GM21381 (cell line): Measurements from ENCODE around the gene ACTR1A.

Experiments used
- ATAC-seq: cut with Tn5 transposase; IDR thresholded peaks from one replicate; pipeline ENCODE4 v1.9.1; 2021; ENCODE audit warnings: mild to moderate bottlenecking, moderate library complexity; ENCODE audit not compliant: unreplicated experiment

ACTR1A gene

DNA sequence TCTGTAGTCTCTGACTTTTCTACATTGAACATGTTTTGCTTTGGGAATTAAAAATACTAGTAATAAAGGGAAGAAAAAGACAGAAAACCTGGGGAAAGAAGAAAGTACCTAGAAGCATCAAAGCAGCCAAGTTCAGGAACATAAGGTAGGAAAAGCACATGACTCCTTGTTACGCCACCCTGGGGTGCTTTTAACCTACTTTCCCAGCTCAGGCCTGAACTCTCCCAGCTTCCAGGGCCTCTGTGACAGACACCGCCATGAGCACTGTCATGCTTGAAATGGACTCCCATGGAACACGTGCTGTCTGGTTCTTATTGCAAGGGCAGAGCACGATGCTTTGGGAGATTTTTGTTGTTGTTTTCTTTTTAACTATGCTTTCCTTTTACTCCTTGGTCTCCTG is 11.4 kb downstream of the ACTR1A start:
- ATAC-seq, result no peak

DNA sequence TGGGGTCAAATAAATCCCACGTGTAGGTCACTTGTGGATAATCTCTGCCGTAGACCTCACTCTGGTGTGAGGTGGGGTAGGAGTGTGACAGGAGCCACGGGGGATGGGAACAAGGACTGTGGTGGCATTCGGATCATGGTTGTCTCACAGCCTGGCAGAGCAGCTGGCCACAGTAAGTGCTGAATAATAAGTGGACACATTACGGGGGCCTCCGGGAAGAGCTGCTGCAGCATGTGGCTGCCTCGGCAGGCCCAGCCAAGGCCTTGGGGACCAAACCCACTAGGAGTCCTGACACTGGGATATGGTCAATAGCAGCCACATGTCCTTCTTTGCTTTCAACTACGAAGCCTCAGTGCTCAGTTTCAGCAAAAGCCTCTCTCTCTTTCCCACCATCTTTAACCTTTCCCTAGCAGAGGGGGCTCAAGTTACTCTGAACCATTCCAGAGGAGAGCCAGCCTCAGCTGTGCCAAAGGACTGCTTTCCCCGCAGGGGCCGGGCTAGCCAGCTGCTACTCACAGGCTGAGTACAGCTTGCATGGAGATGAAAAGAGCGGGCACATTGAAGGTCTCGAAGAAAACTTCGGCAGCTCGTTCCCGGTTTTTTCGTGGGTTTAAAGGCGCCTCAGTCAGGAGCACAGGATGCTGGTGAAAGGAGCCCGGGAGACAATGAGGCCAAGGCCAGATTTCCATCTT is 17.3 kb downstream of the ACTR1A start:
- no peak for ATAC-seq

DNA sequence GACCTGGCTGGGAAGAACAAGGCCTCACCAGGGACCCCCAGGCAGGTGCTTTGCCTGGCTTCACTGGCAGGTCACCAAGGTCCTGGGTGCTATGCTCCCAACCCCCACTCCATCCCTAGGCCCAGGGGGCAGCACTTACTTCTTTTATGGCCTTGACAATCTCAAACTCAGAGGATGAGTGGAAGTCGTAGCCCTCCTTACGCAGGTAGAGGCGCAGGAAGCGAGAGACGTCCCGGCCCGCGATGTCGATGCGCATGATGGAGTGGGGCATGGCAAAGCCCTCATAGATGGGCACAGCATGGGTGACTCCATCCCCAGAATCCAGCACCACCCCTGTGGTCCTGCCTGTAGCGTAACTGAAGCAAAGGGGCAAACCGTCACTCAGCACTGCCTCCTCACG is 18.5 kb downstream of the ACTR1A start:
- no peak for ATAC-seq

DNA sequence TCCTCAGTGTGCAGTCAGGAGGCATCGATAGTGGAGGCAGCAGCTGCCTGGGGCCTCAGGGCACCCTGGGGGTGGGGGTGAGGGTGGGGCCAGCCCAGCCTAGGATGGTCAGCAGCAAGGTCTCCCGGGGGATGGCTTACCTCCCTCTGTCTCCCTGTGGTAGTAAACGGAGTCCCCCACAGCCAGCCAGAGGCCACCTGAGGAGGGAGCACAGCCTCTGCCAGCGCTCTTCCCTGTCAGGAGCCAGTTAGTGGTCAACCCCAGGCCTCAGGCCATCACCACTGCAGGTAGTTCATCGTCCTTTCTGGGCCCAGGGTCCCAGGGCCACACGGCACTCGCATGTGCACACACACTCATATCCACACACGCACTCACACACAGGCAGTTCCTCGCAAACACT is 22.1 kb downstream of the ACTR1A start:
- no peak for ATAC-seq

DNA sequence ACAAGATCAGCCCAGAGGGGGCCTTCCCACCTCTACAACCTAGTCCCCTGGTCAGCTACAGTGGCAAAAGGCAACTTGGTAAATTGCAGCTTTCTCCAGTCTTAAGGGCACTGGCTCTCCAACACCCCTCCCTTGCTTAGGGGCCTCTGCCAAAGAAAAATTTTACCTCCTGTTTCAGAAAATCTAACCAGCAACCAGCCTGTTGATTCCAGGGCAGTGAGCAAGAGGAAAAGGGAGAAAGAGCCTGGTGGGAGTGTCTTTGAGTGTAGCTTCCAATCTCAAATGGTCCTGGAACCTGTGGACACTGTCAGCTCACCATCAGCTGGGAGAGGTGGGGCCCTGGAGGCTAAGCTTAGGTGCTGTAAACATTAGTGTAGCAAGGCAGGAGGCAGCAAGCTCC is 22.9 kb downstream of the ACTR1A start:
- ATAC-seq, result no peak

DNA sequence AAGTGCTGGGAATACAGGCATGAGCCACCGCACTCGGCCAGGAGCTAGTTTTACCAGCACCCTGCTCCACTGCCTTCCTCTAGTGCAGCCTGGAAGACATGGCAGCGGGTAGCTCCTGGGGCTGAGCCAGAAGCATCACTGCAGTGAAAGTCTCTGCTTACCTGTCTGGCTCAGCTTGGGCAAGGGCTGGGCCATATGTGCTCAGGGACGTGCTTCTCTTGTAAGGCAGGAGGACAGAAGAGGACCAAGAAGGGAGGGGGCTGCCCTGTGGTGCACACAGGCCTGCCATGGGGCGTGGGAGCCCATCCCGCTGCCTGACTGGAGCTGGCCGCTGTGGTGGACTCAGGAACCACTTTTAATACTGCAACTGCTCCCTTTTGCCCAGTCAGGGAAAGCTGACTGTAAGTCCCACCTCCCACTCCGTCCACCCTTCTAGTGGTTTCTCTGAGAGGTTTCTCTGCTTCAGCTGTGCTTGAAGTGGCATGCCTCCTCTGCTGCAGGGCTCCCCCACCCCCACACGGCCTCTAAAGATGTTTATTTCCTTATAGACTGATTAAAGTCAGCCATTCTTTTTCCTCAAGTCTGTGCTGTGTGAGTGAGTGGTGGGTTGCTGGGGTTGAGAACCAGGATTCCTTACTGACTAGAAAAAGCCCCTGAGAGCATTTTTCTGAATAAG is 25.9 kb downstream of the ACTR1A start:
- ATAC-seq, result no peak

DNA sequence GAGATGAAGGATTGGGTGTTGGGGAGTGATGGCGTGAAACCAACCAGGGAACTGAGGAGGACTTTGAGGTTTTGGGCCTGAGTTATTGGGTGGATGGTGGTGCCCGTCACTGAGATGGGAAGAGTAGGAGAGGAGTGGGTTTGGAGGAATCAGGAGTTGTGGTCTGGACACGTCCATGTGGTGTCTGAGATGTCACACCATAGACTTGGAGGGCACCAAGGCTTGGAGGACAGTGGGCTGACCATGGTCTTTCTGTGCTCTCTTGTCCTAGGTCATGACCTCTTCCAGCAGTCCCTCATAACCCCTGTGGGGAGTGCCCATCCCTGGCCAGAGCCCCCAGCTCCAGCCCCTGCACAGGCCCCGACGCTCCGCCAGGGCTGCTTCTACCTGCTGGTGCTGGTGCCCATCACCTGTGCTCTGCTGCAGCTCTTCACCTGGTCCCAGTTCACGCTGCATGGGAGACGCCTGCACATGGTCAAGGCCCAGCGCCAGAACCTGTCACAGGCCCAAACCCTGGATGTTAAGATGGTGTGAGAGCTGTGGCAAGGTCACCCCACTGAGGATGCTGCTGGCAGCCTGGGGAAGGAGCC is 27.0 kb downstream of the ACTR1A start:
- ATAC-seq, result no peak

DNA sequence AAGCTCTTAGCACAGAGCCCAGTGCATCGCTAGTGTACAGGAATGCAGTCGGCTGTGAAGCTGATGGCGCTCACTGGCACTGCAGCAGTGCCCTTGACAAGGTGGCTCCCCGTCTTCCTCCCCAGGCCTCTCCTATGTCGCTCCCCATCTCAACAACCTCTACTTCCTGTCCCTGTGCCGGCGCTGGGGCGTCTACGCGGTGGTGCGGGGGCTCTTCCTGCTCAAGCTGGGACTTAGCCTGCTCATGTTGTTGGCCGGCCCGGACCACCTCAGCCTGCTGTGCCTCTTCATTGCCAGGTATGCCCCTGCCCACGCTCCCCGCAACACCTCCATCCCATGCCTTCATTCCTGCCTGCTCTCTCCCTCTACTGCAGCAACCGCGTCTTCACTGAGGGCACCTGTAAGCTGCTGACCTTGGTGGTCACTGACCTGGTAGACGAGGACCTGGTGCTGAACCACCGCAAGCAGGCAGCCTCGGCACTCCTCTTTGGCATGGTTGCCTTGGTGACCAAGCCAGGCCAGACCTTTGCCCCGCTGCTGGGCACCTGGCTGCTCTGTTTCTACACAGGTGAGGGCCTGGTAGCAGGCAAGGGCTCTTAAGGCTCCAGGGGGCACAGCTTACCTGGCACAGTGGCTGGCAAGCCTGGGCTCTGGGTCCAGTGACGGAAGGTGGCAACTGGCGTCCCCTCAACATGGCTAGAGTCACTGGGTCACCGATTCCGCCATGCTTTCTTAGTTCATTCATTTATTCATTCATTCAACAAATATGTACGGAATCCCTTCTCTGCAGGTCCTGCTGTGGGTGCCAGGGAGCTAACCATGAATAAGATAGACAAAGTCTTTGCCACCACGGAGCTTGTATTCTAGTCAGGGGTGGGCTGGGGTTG is 28.8 kb downstream of the ACTR1A start:
- no peak for ATAC-seq

DNA sequence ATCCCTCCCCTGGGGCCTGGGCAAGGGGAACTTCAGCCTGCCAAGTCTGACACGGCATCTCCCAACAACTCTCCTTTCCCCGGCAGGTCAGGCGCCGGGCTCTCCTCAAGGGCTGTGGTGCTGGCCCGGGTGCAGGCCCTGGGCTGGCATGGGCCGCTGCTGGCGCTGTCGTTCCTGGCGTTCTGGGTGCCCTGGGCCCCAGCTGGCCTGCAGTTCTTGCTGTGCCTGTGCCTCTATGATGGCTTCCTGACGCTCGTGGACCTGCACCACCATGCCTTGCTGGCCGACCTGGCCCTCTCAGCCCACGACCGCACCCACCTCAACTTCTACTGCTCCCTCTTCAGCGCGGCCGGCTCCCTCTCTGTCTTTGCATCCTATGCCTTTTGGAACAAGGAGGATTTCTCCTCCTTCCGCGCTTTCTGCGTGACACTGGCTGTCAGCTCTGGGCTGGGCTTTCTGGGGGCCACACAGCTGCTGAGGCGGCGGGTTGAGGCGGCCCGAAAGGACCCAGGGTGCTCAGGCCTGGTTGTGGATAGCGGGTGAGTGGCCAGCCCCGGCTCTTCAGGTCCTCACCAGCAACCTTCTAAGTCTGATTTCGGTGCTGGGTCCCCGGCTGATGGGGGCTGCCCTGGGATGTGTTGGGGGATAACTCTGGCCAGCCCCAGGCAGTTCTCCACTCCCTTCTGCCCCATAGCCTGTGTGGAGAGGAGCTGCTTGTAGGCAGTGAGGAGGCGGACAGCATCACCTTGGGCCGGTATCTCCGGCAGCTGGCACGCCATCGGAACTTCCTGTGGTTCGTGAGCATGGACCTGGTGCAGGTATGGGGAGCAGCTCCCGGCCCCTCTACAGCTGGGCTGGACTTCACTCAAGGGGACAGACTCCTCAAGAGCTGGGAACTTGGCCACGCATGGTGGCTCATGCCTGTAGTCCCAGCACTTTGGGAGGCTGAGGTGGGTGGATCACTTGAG is 31.6 kb downstream of the ACTR1A start:
- ATAC-seq, result no peak

DNA sequence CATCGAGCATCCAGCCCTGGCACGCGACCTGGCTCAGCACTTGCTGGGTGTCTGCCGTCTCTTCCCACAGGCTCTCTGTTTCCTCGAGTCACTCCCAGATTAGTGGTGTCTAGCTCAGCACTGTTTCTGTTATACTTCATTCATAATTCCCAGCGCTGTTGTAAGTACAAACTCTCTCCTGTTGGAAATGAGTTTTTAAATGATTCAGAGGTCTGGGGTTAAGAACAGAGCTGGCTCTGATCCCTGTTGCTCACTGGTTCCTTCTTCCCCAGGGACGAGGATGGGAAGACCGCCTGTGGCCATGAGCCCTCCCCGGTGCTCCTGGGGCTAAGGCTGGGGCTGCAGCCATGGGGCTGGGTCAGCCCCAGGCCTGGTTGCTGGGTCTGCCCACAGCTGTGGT is 33.8 kb downstream of the ACTR1A start:
- ATAC-seq, result no peak

DNA sequence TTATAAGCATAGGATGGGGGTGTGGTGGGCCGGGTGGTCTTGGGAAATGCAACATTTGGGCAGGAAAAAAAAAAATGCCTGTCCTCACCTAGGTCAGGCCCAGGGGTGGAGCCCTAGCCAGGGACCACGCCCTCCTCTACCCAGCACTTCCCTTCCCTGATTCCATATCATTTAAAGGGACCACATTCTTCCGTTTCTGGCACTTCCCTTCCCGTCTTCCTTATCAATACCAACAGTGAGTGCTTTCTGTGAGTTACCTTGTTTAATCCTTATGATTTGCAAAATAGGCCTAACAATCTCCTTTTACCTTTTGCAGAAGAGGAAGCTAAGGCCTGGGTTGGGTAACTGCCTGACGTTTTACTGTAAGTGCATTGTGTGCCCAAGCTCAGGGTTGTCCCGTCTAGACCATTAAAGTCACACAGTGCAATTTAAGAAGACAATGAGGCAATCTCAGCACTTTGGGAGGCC is 34.5 kb downstream of the ACTR1A start:
- ATAC-seq, result no peak

DNA sequence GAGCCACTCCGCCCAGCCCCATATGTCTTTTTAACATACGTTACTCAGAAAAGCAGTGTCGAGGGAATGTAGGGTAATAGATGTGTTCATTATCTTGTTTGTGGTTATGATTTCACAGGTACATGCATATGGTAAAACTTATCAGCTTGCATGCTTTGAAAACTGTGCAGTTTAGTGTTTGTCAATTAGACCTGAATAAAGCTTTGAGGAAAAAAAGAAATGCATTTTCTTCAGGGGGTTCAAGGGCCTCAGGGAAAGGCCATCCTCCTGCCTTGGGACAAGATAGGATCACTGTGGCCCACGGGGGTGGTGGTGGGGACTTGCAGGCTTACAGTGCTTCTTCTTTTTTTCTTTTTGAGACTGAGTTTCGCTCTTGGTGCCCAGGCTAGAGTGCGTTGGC is 35.2 kb downstream of the ACTR1A start:
- ATAC-seq, result no peak

DNA sequence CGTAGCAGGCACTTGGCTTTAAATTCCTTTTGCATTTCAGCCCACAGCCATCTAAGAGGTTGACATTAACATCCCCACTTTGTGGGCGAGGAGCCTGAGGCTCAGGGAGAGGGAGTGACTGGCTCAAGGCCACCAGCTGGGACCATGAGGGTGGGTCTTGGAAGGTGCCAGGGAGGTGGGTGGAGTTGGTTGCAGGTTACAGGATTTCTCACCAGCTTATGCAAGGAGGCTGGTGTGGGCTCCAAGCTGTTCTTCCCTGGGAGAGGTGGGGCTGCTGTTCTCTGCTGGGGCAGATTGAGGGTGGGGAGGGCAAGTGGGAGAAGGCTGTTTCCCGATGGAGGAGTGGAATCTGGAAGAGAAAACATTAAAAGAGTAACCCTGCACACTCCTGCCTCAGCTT is 37.0 kb downstream of the ACTR1A start:
- ATAC-seq, result no peak

DNA sequence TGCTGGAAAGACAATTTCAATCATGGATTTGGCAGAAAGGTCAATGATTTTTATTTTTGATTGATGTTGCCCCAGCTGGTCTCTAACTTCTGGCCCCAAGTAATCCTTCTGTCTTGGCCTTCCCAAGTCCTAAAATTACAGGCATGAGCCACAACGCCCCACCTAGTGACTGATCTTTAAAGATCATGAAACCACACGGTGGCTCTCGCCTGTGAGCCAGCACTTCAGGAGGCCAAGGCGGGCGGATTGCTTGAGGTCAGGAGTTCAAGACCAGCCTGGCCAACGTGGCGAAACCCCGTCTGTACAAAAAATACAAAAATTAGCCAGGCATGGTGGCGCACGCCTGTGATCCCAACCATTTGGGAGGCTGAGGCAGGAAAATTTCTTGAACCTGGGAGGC is 38.5 kb downstream of the ACTR1A start:
- no peak for ATAC-seq

DNA sequence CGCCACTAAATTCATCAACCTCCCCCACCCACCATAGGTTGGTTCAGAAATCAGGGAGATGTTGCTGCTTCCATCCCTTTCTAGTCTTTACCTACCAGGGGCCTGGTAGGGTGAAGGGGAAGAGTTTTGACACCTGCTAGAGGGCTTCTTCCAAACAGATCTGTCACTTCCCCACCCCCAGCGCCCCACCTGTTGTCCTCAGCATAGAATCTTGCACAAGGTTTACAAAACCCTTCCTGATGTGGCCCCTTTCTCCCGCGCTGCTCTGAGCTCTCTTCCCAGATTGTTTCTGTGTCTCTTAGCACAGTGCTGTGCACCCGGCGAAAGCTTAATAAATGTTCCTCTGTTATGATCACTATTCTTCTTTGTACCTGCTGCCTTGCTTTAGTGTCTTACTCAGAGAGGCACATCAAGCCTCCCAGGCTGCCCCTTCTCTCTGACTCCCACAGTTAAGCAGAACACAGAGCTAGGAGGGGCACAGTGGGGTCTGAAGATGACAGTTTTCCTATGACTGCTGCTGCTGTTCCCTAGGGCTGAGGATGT is 39.9 kb downstream of the ACTR1A start:
- ATAC-seq, result no peak

DNA sequence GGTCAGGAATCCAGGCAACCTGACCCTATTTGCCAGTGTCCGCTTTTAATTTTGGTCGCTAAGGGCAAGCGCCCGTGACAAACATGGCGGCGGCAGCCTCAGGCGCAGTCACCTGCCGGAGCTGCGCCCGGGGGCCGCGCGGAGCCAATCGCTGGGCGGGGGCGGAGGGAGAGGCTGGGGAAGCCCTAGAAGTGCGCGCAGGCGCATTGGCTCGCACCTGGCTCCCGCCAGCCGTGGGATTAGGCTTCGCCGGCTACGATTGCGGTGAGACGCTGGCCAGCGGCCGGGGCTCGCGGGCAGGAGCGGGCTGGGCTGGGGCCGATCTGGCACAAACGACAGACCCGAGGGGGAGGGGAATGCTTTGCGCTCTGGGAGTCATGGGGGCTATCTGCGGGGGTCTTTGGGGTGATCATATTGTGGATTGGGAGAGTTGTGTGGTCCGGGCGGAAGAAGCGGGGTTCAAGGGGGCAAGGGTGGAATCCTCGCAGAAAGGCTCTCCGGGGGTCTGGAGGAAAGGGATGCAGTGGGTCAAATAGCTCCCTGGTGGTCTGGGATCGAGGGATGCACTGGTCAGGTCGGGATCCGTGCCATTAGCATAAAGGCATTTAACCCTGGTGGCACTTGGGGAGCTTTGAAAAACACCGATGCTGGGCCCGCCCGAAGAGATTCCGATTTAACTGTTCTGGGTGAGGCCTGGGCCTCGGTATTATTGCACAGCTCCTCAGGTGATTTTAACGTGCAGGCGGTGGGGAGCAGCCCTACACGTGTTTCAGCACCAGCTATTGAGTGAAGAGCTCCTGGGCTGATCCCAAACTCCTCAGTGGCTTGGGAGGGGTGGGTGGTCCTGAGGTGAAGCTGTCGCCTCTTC is 41.1 kb downstream of the ACTR1A start:
- ATAC-seq, result peak; percentile 89

DNA sequence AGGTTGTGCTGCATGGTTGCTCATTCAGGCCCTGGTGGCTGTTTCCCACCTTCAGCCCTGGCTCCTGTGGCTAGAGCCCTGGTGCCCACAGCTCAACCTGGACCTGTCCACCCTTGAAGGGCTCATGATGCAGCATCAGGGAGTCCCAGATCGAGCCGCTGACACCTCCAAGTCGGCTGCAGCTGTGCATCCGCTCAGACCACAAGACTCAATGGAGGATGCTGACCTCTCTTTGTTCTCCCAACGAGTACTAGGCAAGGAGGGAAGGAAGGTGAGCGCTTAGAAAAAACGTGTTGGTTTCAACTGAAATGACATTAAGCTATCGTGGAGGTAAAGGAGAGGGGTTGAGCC is 41.7 kb downstream of the ACTR1A start:
- peak; percentile 37 for ATAC-seq

DNA sequence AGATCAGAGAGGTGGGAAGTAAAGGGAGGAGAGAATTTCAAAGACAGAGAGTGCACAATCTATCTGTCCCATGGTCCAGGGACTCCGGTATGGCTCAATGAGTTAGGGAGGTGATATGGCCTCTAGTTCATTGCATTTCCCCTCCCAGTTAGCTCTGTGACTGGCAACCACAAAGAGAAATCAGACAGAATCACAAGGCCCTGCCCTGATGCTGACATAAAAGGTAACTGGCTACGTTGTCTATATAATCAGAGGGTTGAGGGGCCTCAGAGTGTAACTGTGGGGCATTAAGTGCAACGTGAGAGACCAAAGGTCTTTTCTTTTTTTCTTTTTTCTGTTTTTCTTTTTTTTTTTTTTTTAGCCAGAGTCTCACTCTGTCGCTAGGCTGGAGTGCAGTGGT is 43.9 kb downstream of the ACTR1A start:
- no peak for ATAC-seq

DNA sequence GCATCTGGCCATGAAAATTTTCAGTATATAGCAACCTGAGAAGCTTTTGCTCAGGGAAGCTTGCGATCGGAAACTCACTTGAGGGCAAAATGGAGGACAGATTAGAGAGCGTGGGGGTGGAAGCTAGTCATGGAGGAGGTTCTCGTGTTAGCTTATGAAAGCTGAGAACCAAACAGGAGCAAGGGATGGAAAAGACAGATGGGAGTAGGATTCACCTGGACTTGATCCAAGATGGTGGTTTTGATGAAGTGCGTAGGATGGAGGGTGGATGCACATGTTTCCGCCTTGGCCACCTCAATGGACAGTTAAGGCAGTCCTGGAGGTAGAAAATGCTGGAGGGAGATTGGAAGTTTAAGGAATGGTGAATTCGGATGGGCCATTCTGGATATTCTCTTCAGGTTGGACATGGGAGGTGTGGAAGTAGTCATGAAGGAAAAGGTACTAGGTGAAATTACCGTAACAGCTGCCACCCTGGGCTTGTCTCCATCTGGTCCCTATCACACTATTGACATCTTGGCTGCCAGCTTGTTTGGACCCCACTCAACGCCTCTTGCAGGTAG is 44.8 kb downstream of the ACTR1A start:
- ATAC-seq, result no peak
